ENCODE results near the gene KRTAP5-5. TPM values are rescaled to one million over a fixed set of nuclear protein-coding genes. Genes with fewer than 3 reads are reported as not detected.
"Not testable (repeated sequence)": the region's sequence is repeated elsewhere in the genome, so short reads cannot be mapped to it uniquely, and the experiment has no call there.

KRTAP5-5 gene
- total RNA-seq, 1 experiment from 2014 or later, result not detected

DNA sequence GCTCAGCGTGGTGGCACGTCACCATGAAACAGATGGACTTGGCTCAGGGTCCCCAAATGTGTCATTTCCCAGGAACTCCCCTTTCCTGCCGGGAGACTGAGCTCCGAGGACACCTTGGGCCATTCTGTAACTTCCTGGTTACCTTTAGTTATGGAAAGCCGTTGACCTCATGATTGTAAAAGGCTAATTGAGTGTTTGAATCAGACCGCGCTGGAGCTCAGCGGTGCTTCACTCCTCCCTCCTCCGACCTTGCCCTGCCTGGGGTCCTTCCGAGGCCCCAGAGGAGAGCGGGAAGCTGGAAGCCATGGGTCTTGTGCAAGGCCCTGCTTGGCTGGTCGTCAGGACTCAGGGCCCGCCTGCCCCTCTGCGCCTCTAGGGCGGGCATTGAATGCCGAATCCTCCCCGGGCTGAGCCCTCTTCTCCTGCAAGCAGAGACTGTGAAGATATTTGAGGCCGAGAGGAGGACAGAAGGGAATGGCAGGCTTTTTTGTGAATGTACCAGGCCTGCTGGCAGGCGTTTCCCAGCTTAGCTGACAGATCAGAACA is 32.9 kb upstream of the KRTAP5-5 start:
- BruUV-seq (replicated peaks); CTCF ChIA-PET; H3K4me1 ChIP-seq (ENCODE audit: insufficient read depth, low read length, poor library complexity, severe bottlenecking); H3K4me3 ChIP-seq (ENCODE audit: low read depth, low read length, poor library complexity, severe bottlenecking); H3K27me3 ChIP-seq (replicated peaks; ENCODE audit: insufficient read depth, low read depth, low read length, poor library complexity); H3K36me3 ChIP-seq (ENCODE audit: insufficient read depth, low read length, poor library complexity, severe bottlenecking); intact Hi-C loops (cut with micrococcal nuclease; ENCODE audit: unreplicated experiment); H3K27ac ChIP-seq (ENCODE audit: low read depth, low read length, poor library complexity, severe bottlenecking); POLR2A ChIA-PET (ENCODE audit: low non-redundant PET); H3K9me3 ChIP-seq (ENCODE audit: low read depth, low read length, poor library complexity, severe bottlenecking); DNase-seq (ENCODE audit: low spot score): not testable (repeated sequence)

DNA sequence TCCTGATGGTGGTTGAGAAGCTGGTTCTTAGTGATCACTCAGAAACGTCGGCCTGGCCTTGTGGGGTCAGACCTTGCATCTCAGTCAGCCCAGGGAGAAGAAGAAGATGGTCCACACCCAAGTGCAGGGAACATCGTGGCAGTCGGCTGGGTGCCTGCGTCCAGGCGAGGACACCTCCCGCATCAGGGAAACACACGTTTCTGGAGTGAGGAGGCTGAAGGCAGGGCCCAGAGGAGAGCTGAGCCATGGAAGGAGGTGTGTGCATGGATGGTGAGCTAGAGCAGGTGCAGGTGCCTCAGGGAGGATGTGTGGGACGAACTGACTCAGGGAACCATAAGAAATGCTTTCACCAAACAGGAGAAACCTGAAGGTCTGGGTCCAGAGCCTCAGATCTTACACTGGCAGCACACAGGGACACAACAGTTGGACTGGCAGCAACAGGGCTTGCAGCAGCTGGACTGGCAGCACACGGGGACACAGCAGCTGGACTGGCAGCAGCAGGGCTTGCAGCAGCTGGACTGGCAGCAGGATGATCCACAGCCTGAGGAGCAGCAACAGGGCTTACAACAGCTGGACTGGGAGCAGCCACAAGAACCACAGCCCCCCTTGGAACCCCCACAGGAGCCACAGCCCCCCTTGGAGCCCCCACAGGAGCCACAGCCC is 32.1 kb upstream of the KRTAP5-5 start:
- TF ChIP-seq, protein P1, sequence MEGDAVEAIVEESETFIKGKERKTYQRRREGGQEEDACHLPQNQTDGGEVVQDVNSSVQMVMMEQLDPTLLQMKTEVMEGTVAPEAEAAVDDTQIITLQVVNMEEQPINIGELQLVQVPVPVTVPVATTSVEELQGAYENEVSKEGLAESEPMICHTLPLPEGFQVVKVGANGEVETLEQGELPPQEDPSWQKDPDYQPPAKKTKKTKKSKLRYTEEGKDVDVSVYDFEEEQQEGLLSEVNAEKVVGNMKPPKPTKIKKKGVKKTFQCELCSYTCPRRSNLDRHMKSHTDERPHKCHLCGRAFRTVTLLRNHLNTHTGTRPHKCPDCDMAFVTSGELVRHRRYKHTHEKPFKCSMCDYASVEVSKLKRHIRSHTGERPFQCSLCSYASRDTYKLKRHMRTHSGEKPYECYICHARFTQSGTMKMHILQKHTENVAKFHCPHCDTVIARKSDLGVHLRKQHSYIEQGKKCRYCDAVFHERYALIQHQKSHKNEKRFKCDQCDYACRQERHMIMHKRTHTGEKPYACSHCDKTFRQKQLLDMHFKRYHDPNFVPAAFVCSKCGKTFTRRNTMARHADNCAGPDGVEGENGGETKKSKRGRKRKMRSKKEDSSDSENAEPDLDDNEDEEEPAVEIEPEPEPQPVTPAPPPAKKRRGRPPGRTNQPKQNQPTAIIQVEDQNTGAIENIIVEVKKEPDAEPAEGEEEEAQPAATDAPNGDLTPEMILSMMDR (conservative IDR thresholded peaks at IDR 0.05; ENCODE audit: low read depth, low read length), result no peak
- no peak for TF ChIP-seq EZH2 (IDR thresholded peaks at IDR 0.05; ENCODE audit: borderline replicate concordance, low read depth, low read length, poor library complexity, severe bottlenecking)
- ChIA-PET CTCF (no interaction called here), POLR2A (ENCODE audit: low non-redundant PET) (no interaction called here)
- Histone ChIP-seq H3K27ac (ENCODE audit: low read depth, low read length, poor library complexity, severe bottlenecking) (no peak overlapping the region), H3K9me3 (ENCODE audit: low read depth, low read length, poor library complexity, severe bottlenecking) (no peaks in the 10 kb centered on the region), H3K4me1 (ENCODE audit: insufficient read depth, low read length, poor library complexity, severe bottlenecking) (no peaks in the 10 kb centered on the region), H3K36me3 (ENCODE audit: insufficient read depth, low read length, poor library complexity, severe bottlenecking) (no peaks in the 10 kb centered on the region), H3K27me3 (replicated peaks; ENCODE audit: insufficient read depth, low read depth, low read length, poor library complexity) (peaks cover 11% of the 10 kb centered on the region), H3K4me3 (ENCODE audit: low read depth, low read length, poor library complexity, severe bottlenecking) (no peak overlapping the region)
- DNase-seq (ENCODE audit: low spot score), result no peak
- intact Hi-C loops (cut with micrococcal nuclease; ENCODE audit: unreplicated experiment), result no loop called here
- no TSS peak for BruUV-seq (replicated peaks)

DNA sequence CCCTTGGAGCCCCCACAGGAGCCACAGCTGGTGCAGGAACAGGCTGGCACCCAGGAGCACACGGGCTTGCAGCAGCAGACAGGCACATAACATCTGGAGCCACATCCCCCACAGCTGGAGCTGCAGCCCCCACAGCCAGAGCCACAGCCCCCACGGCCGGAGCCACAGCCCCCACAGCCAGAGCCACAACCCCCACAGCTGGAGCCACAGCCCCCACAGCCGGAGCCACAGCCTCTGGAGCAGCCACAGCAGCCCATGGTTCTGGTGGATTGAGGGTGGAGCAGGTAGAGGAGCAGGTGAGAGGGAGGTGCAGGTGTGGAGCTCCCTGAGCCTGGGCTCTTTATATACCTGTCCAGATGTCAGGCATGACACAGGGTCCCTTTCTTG is 31.6 kb upstream of the KRTAP5-5 start, which contains the start of gene KRTAP5-2:
KRTAP5-2 (minus strand) TSS at position 301 of the 387 bp plus-strand sequence; CDS start at position 257, 44 bp downstream.
- CTCF ChIA-PET, result no interaction called here
- BruUV-seq (replicated peaks), result no TSS peak
- POLR2A ChIA-PET (ENCODE audit: low non-redundant PET), result no interaction called here

GRCh38 chr11:1598406-1598805 is 31.2 kb upstream of the KRTAP5-5 start:
- DNase-seq (ENCODE audit: low spot score); H3K4me1 ChIP-seq (ENCODE audit: insufficient read depth, low read length, poor library complexity, severe bottlenecking); BruUV-seq (replicated peaks); intact Hi-C loops (cut with micrococcal nuclease; ENCODE audit: unreplicated experiment); H3K27ac ChIP-seq (ENCODE audit: low read depth, low read length, poor library complexity, severe bottlenecking); H3K9me3 ChIP-seq (ENCODE audit: low read depth, low read length, poor library complexity, severe bottlenecking); H3K4me3 ChIP-seq (ENCODE audit: low read depth, low read length, poor library complexity, severe bottlenecking); H3K36me3 ChIP-seq (ENCODE audit: insufficient read depth, low read length, poor library complexity, severe bottlenecking); POLR2A ChIA-PET (ENCODE audit: low non-redundant PET); CTCF ChIA-PET: not testable (repeated sequence)
- H3K27me3 ChIP-seq (replicated peaks; ENCODE audit: insufficient read depth, low read depth, low read length, poor library complexity), result peaks cover 11% of the 10 kb centered on the region

More for the DNA sequence above, 31.6 kb upstream of the KRTAP5-5 start, which contains the start of gene KRTAP5-2:
- Histone ChIP-seq H3K27ac (ENCODE audit: low read depth, low read length, poor library complexity, severe bottlenecking) (no peak within 1 kb of the TSS), H3K9me3 (ENCODE audit: low read depth, low read length, poor library complexity, severe bottlenecking) (no peaks in the 10 kb centered on the region), H3K4me3 (ENCODE audit: low read depth, low read length, poor library complexity, severe bottlenecking) (no peak within 1 kb of the TSS), H3K36me3 (ENCODE audit: insufficient read depth, low read length, poor library complexity, severe bottlenecking) (no peaks in the 10 kb centered on the region), H3K4me1 (ENCODE audit: insufficient read depth, low read length, poor library complexity, severe bottlenecking) (no peaks in the 10 kb centered on the region), H3K27me3 (replicated peaks; ENCODE audit: insufficient read depth, low read depth, low read length, poor library complexity) (peaks cover 11% of the 10 kb centered on the region)
- TF ChIP-seq, protein P1 (conservative IDR thresholded peaks at IDR 0.05; ENCODE audit: low read depth, low read length), result no peak
- no peak for TF ChIP-seq EZH2 (IDR thresholded peaks at IDR 0.05; ENCODE audit: borderline replicate concordance, low read depth, low read length, poor library complexity, severe bottlenecking)
- no peak for DNase-seq (ENCODE audit: low spot score)
- intact Hi-C loops (cut with micrococcal nuclease; ENCODE audit: unreplicated experiment), result no loop called here

All from A673 (cell line).